Activated T-helper 9 cell treated with anti-CD3 and anti-CD28 coated beads, Interleukin-2, amount 50 U/mL, for 16 hours (primary cell): Measurements from ENCODE around the gene RCN2.

Experiments used
- DNase-seq: peaks from one replicate; pipeline ENCODE4 v3.0.0-alpha.2; 2020; ENCODE audit warnings: low read depth

RCN2 gene

GRCh38 chr15:76994496-76994895 lies 62.9 kb downstream of the RCN2 start:
- DNase-seq = no peak

GRCh38 chr15:76994971-76995945 lies 63.7 kb downstream of the RCN2 start, which contains the start of gene PSTPIP1:
TSS of gene PSTPIP1 (plus strand) at chr15:76995126. CDS start at chr15:76995574, 448 bp downstream.
- peak; percentile 57 for DNase-seq

- DNase-seq = no peak
Observed at GRCh38 chr15:76996076-76996525, 64.6 kb downstream of the RCN2 start.

DNA sequence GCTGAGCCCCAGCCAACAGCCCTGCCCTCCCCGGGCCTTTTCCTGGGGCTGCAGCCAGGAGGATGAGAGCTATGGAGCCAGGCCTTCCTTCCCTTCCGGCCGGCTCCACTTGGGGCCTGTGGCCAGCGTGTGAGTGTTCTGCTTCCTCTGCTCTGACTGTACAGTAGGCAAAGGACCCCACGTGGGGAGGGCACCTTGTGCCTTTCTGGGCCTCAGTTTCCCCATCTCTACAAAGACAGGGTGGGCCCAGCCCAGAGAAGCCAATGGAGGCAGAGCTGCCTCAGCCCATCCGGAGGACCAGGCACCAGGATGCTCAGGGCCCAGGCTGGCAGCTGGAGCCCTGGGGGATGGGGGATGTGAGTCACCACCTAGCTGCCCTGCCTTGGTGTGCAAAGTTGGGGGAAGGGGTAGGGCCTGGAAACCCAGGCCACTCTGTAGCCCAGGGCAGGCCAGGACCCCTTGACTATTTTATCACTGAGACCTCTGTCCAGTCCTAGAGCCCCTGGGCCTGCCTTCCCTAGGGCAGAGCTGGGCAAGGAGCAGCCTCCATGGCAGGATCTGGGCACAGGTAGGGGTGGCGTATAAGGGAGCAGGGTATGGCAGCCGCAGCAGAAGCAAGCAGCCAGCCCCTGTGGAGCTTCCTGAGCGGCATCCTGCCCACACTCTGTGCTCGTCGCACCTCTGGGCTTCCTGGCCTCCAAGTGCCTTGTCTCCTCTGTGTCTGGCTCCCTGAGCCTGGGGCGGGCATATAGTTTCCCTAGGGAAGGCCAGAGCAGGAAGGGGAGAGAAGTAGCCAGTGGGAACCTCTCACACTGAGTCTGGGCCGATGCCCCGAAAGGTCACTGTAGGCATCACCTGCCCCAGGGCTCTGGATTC lies 65.2 kb downstream of the RCN2 start:
- peak; percentile 44 for DNase-seq

- no peak for DNase-seq
Observed at GRCh38 chr15:76998663-76999285, 67.2 kb downstream of the RCN2 start.

DNA sequence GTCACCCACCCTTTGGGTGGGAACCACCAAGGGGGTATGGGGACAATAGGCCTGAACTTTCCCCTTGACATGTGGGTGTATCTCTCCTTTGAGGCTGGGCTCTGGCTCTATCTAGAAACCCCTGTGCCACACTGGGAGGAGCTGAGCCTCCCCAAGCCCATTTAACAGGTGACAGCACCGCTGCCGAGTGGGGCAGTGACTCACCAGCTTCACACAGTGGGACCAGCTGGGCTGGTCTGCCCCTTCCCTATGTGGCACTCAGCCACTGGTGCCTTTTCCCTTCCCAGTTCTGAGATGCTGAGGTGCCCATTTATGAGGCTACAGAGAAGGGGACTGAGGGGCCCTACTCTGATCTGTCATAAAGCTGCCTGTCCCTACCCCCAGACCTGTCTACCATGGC lies 68.4 kb downstream of the RCN2 start:
- no peak for DNase-seq

GRCh38 chr15:77001351-77001750 lies 69.8 kb downstream of the RCN2 start:
- DNase-seq = no peak

- DNase-seq = no peak
Observed at GRCh38 chr15:77001966-77002365, 70.4 kb downstream of the RCN2 start.

- DNase-seq = no peak
Observed at GRCh38 chr15:77002436-77002835, 70.9 kb downstream of the RCN2 start.

- peak; percentile 61 for DNase-seq
Observed at GRCh38 chr15:77002954-77003912, 71.7 kb downstream of the RCN2 start.
